Measurements from ENCODE around the gene PSMG2. TPM values are rescaled to one million over a fixed set of nuclear protein-coding genes. Genes with fewer than 3 reads are reported as not detected.
"Not testable (repeated sequence)": the region's sequence is repeated elsewhere in the genome, so short reads cannot be mapped to it uniquely, and the experiment has no call there.

PSMG2 gene
- total RNA-seq, 2 experiments from 2014 or later, result 98.2 to 106 TPM

GRCh38 chr18:12742453-12742852 is 39.6 kb downstream of the PSMG2 start:
- Mint-ChIP-seq H3K27ac (no peak overlapping the region), H3K4me3 (no peak overlapping the region), H3K9me3 (ENCODE audit: low read depth) (no peaks in the 10 kb centered on the region), H3K36me3 (no peaks in the 10 kb centered on the region), H3K27me3 (peaks cover 2% of the 10 kb centered on the region), H3K4me1 (peaks cover 5% of the 10 kb centered on the region)
- CTCF ChIA-PET, result interaction anchor here (1.0 to 2.2 kb wide), 7 partner anchors 11 to 192 kb away, joined by 3 to 7 read pairs (median 5); no protein-coding TSS in a partner anchor
- DNase-seq (no peak), ATAC-seq (no peak)

- no peaks in the 10 kb centered on the region for H3K9me3 Mint-ChIP-seq (ENCODE audit: low read depth)
- no peak overlapping the region for H3K4me3 Mint-ChIP-seq
- peak; percentile 73 for ATAC-seq
- DNase-seq, result no peak
- H3K27me3 Mint-ChIP-seq, result peaks cover 2% of the 10 kb centered on the region
- no peaks in the 10 kb centered on the region for H3K36me3 Mint-ChIP-seq
- H3K4me1 Mint-ChIP-seq, result peaks cover 5% of the 10 kb centered on the region
- no peak overlapping the region for H3K27ac Mint-ChIP-seq
- CTCF ChIA-PET, result interaction anchor here (0.5 to 3.1 kb wide), 23 partner anchors 9 to 415 kb away, joined by 3 to 31 read pairs (median 4); no protein-coding TSS in a partner anchor
Measured at GRCh38 chr18:12744103-12744502, 41.3 kb downstream of the PSMG2 start.

GRCh38 chr18:12745095-12745795 is 42.4 kb downstream of the PSMG2 start:
- CTCF ChIA-PET, result interaction anchor here (1.3 to 3.1 kb wide), 13 partner anchors 19 to 414 kb away, joined by 3 to 31 read pairs (median 6); no protein-coding TSS in a partner anchor
- peaks cover 2% of the 10 kb centered on the region for H3K27me3 Mint-ChIP-seq
- no peaks in the 10 kb centered on the region for H3K36me3 Mint-ChIP-seq
- peaks cover 11% of the 10 kb centered on the region for H3K4me1 Mint-ChIP-seq
- DNase-seq, result no peak
- H3K4me3 Mint-ChIP-seq, result no peak overlapping the region
- no peak for ATAC-seq
- no peak overlapping the region for H3K27ac Mint-ChIP-seq
- no peaks in the 10 kb centered on the region for H3K9me3 Mint-ChIP-seq (ENCODE audit: low read depth)

- peaks cover 11% of the 10 kb centered on the region for H3K4me1 Mint-ChIP-seq
- H3K27ac Mint-ChIP-seq, result no peak overlapping the region
- DNase-seq (no peak), ATAC-seq (no peak)
- H3K4me3 Mint-ChIP-seq, result no peak overlapping the region
- peaks cover 2% of the 10 kb centered on the region for H3K27me3 Mint-ChIP-seq
- CTCF ChIA-PET, result interaction anchor here (0.8 to 2.1 kb wide), 2 partner anchors 174 to 186 kb away, joined by 3 to 12 read pairs; no protein-coding TSS in a partner anchor
- H3K36me3 Mint-ChIP-seq, result no peaks in the 10 kb centered on the region
- no peaks in the 10 kb centered on the region for H3K9me3 Mint-ChIP-seq (ENCODE audit: low read depth)
Measured at GRCh38 chr18:12747530-12748315, 44.9 kb downstream of the PSMG2 start.

- Mint-ChIP-seq H3K27me3 (peaks cover 2% of the 10 kb centered on the region), H3K27ac (no peak overlapping the region)
Measured at GRCh38 chr18:12748671-12749070, 45.8 kb downstream of the PSMG2 start.

GRCh38 chr18:12749121-12749520 is 46.3 kb downstream of the PSMG2 start:
- H3K4me3 Mint-ChIP-seq, result no peak overlapping the region
- no peak for DNase-seq
- CTCF ChIA-PET, result interaction anchor here (0.8 to 2.5 kb wide), 5 partner anchors 22 to 409 kb away, joined by 3 to 12 read pairs (median 7); no protein-coding TSS in a partner anchor
- ATAC-seq, result no peak
- H3K27ac Mint-ChIP-seq, result no peak overlapping the region
- H3K4me1 Mint-ChIP-seq, result peaks cover 9% of the 10 kb centered on the region
- H3K27me3 Mint-ChIP-seq, result peaks cover 1% of the 10 kb centered on the region
- no peaks in the 10 kb centered on the region for H3K9me3 Mint-ChIP-seq (ENCODE audit: low read depth)
- no peaks in the 10 kb centered on the region for H3K36me3 Mint-ChIP-seq

More at GRCh38 chr18:12748671-12749070, 45.8 kb downstream of the PSMG2 start:
- CTCF ChIA-PET, result interaction anchor here (0.8 to 2.5 kb wide), 5 partner anchors 135 to 410 kb away, joined by 3 to 12 read pairs (median 4); no protein-coding TSS in a partner anchor
- Mint-ChIP-seq H3K4me1 (peaks cover 11% of the 10 kb centered on the region), H3K36me3 (no peaks in the 10 kb centered on the region), H3K4me3 (no peak overlapping the region), H3K9me3 (ENCODE audit: low read depth) (no peaks in the 10 kb centered on the region)
- no peak for DNase-seq
- ATAC-seq, result no peak

GRCh38 chr18:12750076-12750714 is 47.4 kb downstream of the PSMG2 start:
- Mint-ChIP-seq H3K9me3 (ENCODE audit: low read depth) (no peaks in the 10 kb centered on the region), H3K27ac (no peak overlapping the region), H3K27me3 (no peaks in the 10 kb centered on the region), H3K4me3 (no peak overlapping the region), H3K36me3 (no peaks in the 10 kb centered on the region), H3K4me1 (peaks cover 8% of the 10 kb centered on the region)
- CTCF ChIA-PET, result interaction anchor here (0.7 to 2.5 kb wide), 4 partner anchors 23 to 408 kb away, joined by 3 to 10 read pairs (median 6); no protein-coding TSS in a partner anchor
- DNase-seq (no peak), ATAC-seq (no peak)

GRCh38 chr18:12750715-12751502 is 48.1 kb downstream of the PSMG2 start:
- no peaks in the 10 kb centered on the region for H3K27me3 Mint-ChIP-seq
- H3K27ac Mint-ChIP-seq, result no peak overlapping the region
- no peaks in the 10 kb centered on the region for H3K9me3 Mint-ChIP-seq (ENCODE audit: low read depth)
- ATAC-seq (no peak), DNase-seq (no peak)
- peaks cover 8% of the 10 kb centered on the region for H3K4me1 Mint-ChIP-seq
- no peaks in the 10 kb centered on the region for H3K36me3 Mint-ChIP-seq
- no peak overlapping the region for H3K4me3 Mint-ChIP-seq
- CTCF ChIA-PET, result interaction anchor here (2.0 to 2.5 kb wide), 2 partner anchors 24 to 143 kb away, joined by 7 to 10 read pairs; no protein-coding TSS in a partner anchor

GRCh38 chr18:12751503-12751884 is 48.7 kb downstream of the PSMG2 start:
- no peaks in the 10 kb centered on the region for H3K9me3 Mint-ChIP-seq (ENCODE audit: low read depth)
- DNase-seq (no peak), ATAC-seq (no peak)
- H3K36me3 Mint-ChIP-seq, result no peaks in the 10 kb centered on the region
- peaks cover 8% of the 10 kb centered on the region for H3K4me1 Mint-ChIP-seq
- no peak overlapping the region for H3K4me3 Mint-ChIP-seq
- H3K27me3 Mint-ChIP-seq, result no peaks in the 10 kb centered on the region
- CTCF ChIA-PET, result no interaction called here
- H3K27ac Mint-ChIP-seq, result no peak overlapping the region

- no peak overlapping the region for H3K27ac Mint-ChIP-seq
- no peaks in the 10 kb centered on the region for H3K36me3 Mint-ChIP-seq
- no peaks in the 10 kb centered on the region for H3K27me3 Mint-ChIP-seq
- H3K9me3 Mint-ChIP-seq (ENCODE audit: low read depth), result no peaks in the 10 kb centered on the region
- CTCF ChIA-PET, result interaction anchor here (0.8 kb wide), 1 partner anchor 183 kb away, joined by 3 read pairs; no protein-coding TSS in a partner anchor
- H3K4me3 Mint-ChIP-seq, result no peak overlapping the region
- DNase-seq (no peak), ATAC-seq (no peak)
- peaks cover 8% of the 10 kb centered on the region for H3K4me1 Mint-ChIP-seq
Measured at GRCh38 chr18:12751891-12752290, 49.0 kb downstream of the PSMG2 start.

GRCh38 chr18:12754511-12754910 is 51.7 kb downstream of the PSMG2 start:
- Mint-ChIP-seq H3K27me3 (no peaks in the 10 kb centered on the region), H3K9me3 (ENCODE audit: low read depth) (no peaks in the 10 kb centered on the region), H3K4me1 (peaks cover 8% of the 10 kb centered on the region), H3K4me3 (no peak overlapping the region), H3K27ac (no peak overlapping the region), H3K36me3 (no peaks in the 10 kb centered on the region)
- ATAC-seq (no peak), DNase-seq (no peak)
- CTCF ChIA-PET, result no interaction called here

- not testable (repeated sequence) for H3K27ac Mint-ChIP-seq, ATAC-seq
Measured at GRCh38 chr18:12755606-12756005, 52.8 kb downstream of the PSMG2 start.

More at GRCh38 chr18:12755606-12756005, 52.8 kb downstream of the PSMG2 start:
- H3K4me1 Mint-ChIP-seq; H3K4me3 Mint-ChIP-seq; H3K9me3 Mint-ChIP-seq (ENCODE audit: low read depth); H3K36me3 Mint-ChIP-seq; DNase-seq; CTCF ChIA-PET; H3K27me3 Mint-ChIP-seq: not testable (repeated sequence)

Data from activated CD8-positive, alpha-beta memory T cell treated with anti-CD3 and anti-CD28 coated beads, Interleukin-2, amount 10 ng/mL, durations not matched to agents 7 days and 5 days (primary cell).